A673 (cell line): ENCODE measurements around the gene PRRG1. TPM values are rescaled to one million over a fixed set of nuclear protein-coding genes. Genes with fewer than 3 reads are reported as not detected.

Source experiments
- BruUV-seq: library from RNA; stranded (reverse); fragments of 400-500 nt; replicated peaks from 2 replicates; lab custom pipeline; 2021; lab: Mats Ljungman, UMichigan
- CTCF ChIA-PET: fragments of 300-600 bp; sonication (Branson Sonifier 250); formaldehyde crosslinking; loops from one replicate; lab custom pipeline; 2022; ENCODE audit warnings: antibody characterized with exemption; lab: Charles Lee
- POLR2A ChIA-PET: fragments of 300-600 bp; sonication (Branson Sonifier 250); formaldehyde crosslinking; loops from one replicate; lab custom pipeline; 2022; ENCODE audit warnings: antibody characterized with exemption; ENCODE audit not compliant: low non-redundant PET; lab: Charles Lee
- DNase-seq: peaks from one replicate; pipeline ENCODE4 v3.0.0-alpha.2; 2015; ENCODE audit warnings: low spot score
- H3K27ac ChIP-seq: fragments of 200-600 bp; sonication (generic); 2 replicates; pipeline ENCODE4 v1.5.1; 2016; ENCODE audit warnings: mixed run types, low read depth, mild to moderate bottlenecking, mixed read lengths, antibody characterized with exemption, low read length; ENCODE audit not compliant: poor library complexity, severe bottlenecking
- H3K27me3 ChIP-seq: fragments of 200-600 bp; sonication (generic); replicated peaks from 2 replicates; pipeline ENCODE4 v1.6.1; 2017; ENCODE audit warnings: mixed run types, low read depth, mild to moderate bottlenecking, mixed read lengths, antibody characterized with exemption, low read length; ENCODE audit not compliant: insufficient read depth, poor library complexity
- H3K36me3 ChIP-seq: fragments of 200-600 bp; sonication (generic); 2 replicates; pipeline ENCODE4 v1.6.1; 2016; ENCODE audit warnings: mixed run types, mild to moderate bottlenecking, mixed read lengths, antibody characterized with exemption, low read length; ENCODE audit not compliant: insufficient read depth, poor library complexity, severe bottlenecking
- H3K4me1 ChIP-seq: fragments of 200-600 bp; sonication (generic); 2 replicates; pipeline ENCODE4 v1.6.1; 2017; ENCODE audit warnings: mixed run types, mild to moderate bottlenecking, mixed read lengths, antibody characterized with exemption, low read length; ENCODE audit not compliant: insufficient read depth, poor library complexity, severe bottlenecking
- H3K4me3 ChIP-seq: fragments of 200-600 bp; sonication (generic); 2 replicates; pipeline ENCODE4 v1.5.1; 2016; ENCODE audit warnings: low read depth, mixed run types, mild to moderate bottlenecking, mixed read lengths, low read length; ENCODE audit not compliant: poor library complexity, severe bottlenecking
- H3K9me3 ChIP-seq: fragments of 200-600 bp; sonication (generic); 2 replicates; pipeline ENCODE4 v1.6.1; 2016; ENCODE audit warnings: mixed run types, low read depth, mild to moderate bottlenecking, mixed read lengths, antibody characterized with exemption, low read length; ENCODE audit not compliant: poor library complexity, severe bottlenecking
- CTCF ChIP-seq: fragments of 300-800, 200-600 bp; sonication (generic); conservative IDR thresholded peaks from 2 replicates; pipeline ENCODE4 v1.5.1; 2017; ENCODE audit warnings: low read depth, mild to moderate bottlenecking, antibody characterized with exemption, low read length, moderate library complexity, mixed read lengths
- EZH2 ChIP-seq: fragments of 200-600 bp; sonication (generic); IDR thresholded peaks from 2 replicates; pipeline ENCODE4 v1.6.1; 2017; ENCODE audit warnings: borderline replicate concordance, low read depth, mild to moderate bottlenecking, mixed read lengths, antibody characterized with exemption, low read length; ENCODE audit not compliant: poor library complexity, severe bottlenecking
- intact Hi-C: fragments of 100-400 bp; cut with micrococcal nuclease; formaldehyde crosslinking; loops from one replicate; pipeline ENCODE4 v1.10.0; 2022; ENCODE audit not compliant: unreplicated experiment
- total RNA-seq: library from RNA; stranded (reverse); gene quantifications from 2 replicates; pipeline ENCODE4 v1.2.3, GENCODE V29; 2021

PRRG1 gene
- total RNA-seq, 1 experiment from 2014 or later, result 10.4 TPM

- H3K27me3 ChIP-seq, result no peaks in the 10 kb centered on the region
- TF ChIP-seq EZH2 (no peak), CTCF (no peak)
- intact Hi-C loops, result no loop called here
- H3K9me3 ChIP-seq, result no peaks in the 10 kb centered on the region
- no peak for DNase-seq
- no TSS peak for BruUV-seq
- CTCF ChIA-PET, result no interaction called here
- H3K4me3 ChIP-seq, result no peak overlapping the region
- no peaks in the 10 kb centered on the region for H3K4me1 ChIP-seq
- POLR2A ChIA-PET, result no interaction called here
- no peak overlapping the region for H3K27ac ChIP-seq
- H3K36me3 ChIP-seq, result no peaks in the 10 kb centered on the region
Observed at GRCh38 chrX:37314531-37314930, 34.6 kb upstream of the PRRG1 start.

GRCh38 chrX:37315511-37316248 is 33.5 kb upstream of the PRRG1 start:
- Histone ChIP-seq H3K4me1 (no peaks in the 10 kb centered on the region), H3K36me3 (no peaks in the 10 kb centered on the region), H3K4me3 (no peak overlapping the region), H3K9me3 (no peaks in the 10 kb centered on the region), H3K27ac (no peak overlapping the region), H3K27me3 (no peaks in the 10 kb centered on the region)
- no peak for TF ChIP-seq CTCF
- TF ChIP-seq EZH2, result no peak
- intact Hi-C loops, result no loop called here
- no peak for DNase-seq
- no TSS peak for BruUV-seq
- ChIA-PET POLR2A (no interaction called here), CTCF (no interaction called here)

- Histone ChIP-seq H3K4me1 (no peaks in the 10 kb centered on the region), H3K9me3 (no peaks in the 10 kb centered on the region), H3K27me3 (no peaks in the 10 kb centered on the region), H3K27ac (no peak overlapping the region), H3K4me3 (no peak overlapping the region), H3K36me3 (no peaks in the 10 kb centered on the region)
- no peak for DNase-seq
- intact Hi-C loops, result no loop called here
- POLR2A ChIA-PET, result no interaction called here
- no peak for TF ChIP-seq CTCF
- no peak for TF ChIP-seq EZH2
- no TSS peak for BruUV-seq
- CTCF ChIA-PET, result no interaction called here
Observed at GRCh38 chrX:37320541-37321203, 28.5 kb upstream of the PRRG1 start.
